Activated T-cell treated with anti-CD3 and anti-CD28 coated beads, Interleukin-2, amount 50 U/mL, for 4 hours (primary cell): ENCODE data around the gene ABTB1. TPM values are rescaled to one million over a fixed set of nuclear protein-coding genes. Genes with fewer than 3 reads are reported as not detected.

Experiments used
- ATAC-seq, 2 donors: fragments of 200-7000 bp; cut with Tn5 transposase; one replicate each; pipeline ENCODE4 v1.10.0; 2021
- DNase-seq: peaks from one replicate; pipeline ENCODE4 v3.0.0-alpha.2; 2020
- H3K27me3 Mint-ChIP-seq: one replicate; pipeline ENCODE4 v1.8.0; 2021; ENCODE audit warnings: low read depth, mixed read lengths
- H3K36me3 Mint-ChIP-seq: one replicate; pipeline ENCODE4 v1.8.0; 2022; ENCODE audit warnings: mixed read lengths; ENCODE audit not compliant: insufficient read depth
- H3K4me1 Mint-ChIP-seq: one replicate; pipeline ENCODE4 v1.8.0; 2021; ENCODE audit warnings: low read depth, mixed read lengths
- H3K4me3 Mint-ChIP-seq: one replicate; pipeline ENCODE4 v1.8.0; 2021; ENCODE audit warnings: mild to moderate bottlenecking, moderate library complexity, mixed read lengths
- H3K9me3 Mint-ChIP-seq: one replicate; pipeline ENCODE4 v1.8.0; 2021; ENCODE audit warnings: mixed read lengths
- total RNA-seq, 3 donors: library from RNA; stranded (reverse); gene quantifications; one replicate each; pipeline ENCODE4 v1.2.1, GENCODE V29; 2021

Gene ABTB1
- total RNA-seq, 3 donors from 2014 or later, result 4.7 to 8.8 (median 6.1) TPM

GRCh38 chr3:127682561-127682960 is 9.8 kb downstream of the ABTB1 start:
- DNase-seq (no peak), ATAC-seq (no peak)
- Mint-ChIP-seq H3K36me3 (no peaks in the 10 kb centered on the region), H3K9me3 (no peaks in the 10 kb centered on the region), H3K27me3 (no peaks in the 10 kb centered on the region), H3K4me1 (peaks cover 14% of the 10 kb centered on the region), H3K4me3 (no peak overlapping the region)

GRCh38 chr3:127684871-127685707 is 12.3 kb downstream of the ABTB1 start:
- no peaks in the 10 kb centered on the region for H3K36me3 Mint-ChIP-seq
- DNase-seq, result no peak
- H3K4me3 Mint-ChIP-seq, result no peak overlapping the region

GRCh38 chr3:127685708-127686511 is 13.2 kb downstream of the ABTB1 start:
- no peaks in the 10 kb centered on the region for H3K36me3 Mint-ChIP-seq
- H3K4me3 Mint-ChIP-seq, result no peak overlapping the region
- DNase-seq, result no peak
- no peaks in the 10 kb centered on the region for H3K27me3 Mint-ChIP-seq
- peaks cover 13% of the 10 kb centered on the region for H3K4me1 Mint-ChIP-seq
- no peak for ATAC-seq
- no peaks in the 10 kb centered on the region for H3K9me3 Mint-ChIP-seq

More at GRCh38 chr3:127684871-127685707, 12.3 kb downstream of the ABTB1 start:
- Mint-ChIP-seq H3K9me3 (no peaks in the 10 kb centered on the region), H3K27me3 (no peaks in the 10 kb centered on the region), H3K4me1 (peaks cover 13% of the 10 kb centered on the region)
- ATAC-seq, result no peak

GRCh38 chr3:127686512-127686894 is 13.8 kb downstream of the ABTB1 start:
- ATAC-seq (no peak), DNase-seq (no peak)
- no peak overlapping the region for H3K4me3 Mint-ChIP-seq
- H3K4me1 Mint-ChIP-seq, result peaks cover 13% of the 10 kb centered on the region
- H3K9me3 Mint-ChIP-seq, result no peaks in the 10 kb centered on the region
- no peaks in the 10 kb centered on the region for H3K27me3 Mint-ChIP-seq
- H3K36me3 Mint-ChIP-seq, result no peaks in the 10 kb centered on the region

- H3K36me3 Mint-ChIP-seq, result no peaks in the 10 kb centered on the region
- H3K9me3 Mint-ChIP-seq, result no peaks in the 10 kb centered on the region
- no peak overlapping the region for H3K4me3 Mint-ChIP-seq
- H3K27me3 Mint-ChIP-seq, result no peaks in the 10 kb centered on the region
- ATAC-seq, result no peak
- no peak for DNase-seq
- H3K4me1 Mint-ChIP-seq, result peaks cover 12% of the 10 kb centered on the region
Observed at GRCh38 chr3:127687228-127687737, 14.5 kb downstream of the ABTB1 start.

- no peak overlapping the region for H3K4me3 Mint-ChIP-seq
- no peak for DNase-seq
- no peaks in the 10 kb centered on the region for H3K9me3 Mint-ChIP-seq
- no peaks in the 10 kb centered on the region for H3K36me3 Mint-ChIP-seq
- no peak for ATAC-seq
- no peaks in the 10 kb centered on the region for H3K27me3 Mint-ChIP-seq
- peaks cover 10% of the 10 kb centered on the region for H3K4me1 Mint-ChIP-seq
Observed at GRCh38 chr3:127688022-127688415, 15.3 kb downstream of the ABTB1 start.

GRCh38 chr3:127688416-127689265 is 15.9 kb downstream of the ABTB1 start:
- Mint-ChIP-seq H3K4me3 (no peak overlapping the region), H3K9me3 (no peaks in the 10 kb centered on the region), H3K27me3 (no peaks in the 10 kb centered on the region), H3K36me3 (no peaks in the 10 kb centered on the region), H3K4me1 (peaks cover 8% of the 10 kb centered on the region)
- ATAC-seq, result no peak
- no peak for DNase-seq

- Mint-ChIP-seq H3K4me1 (peaks cover 2% of the 10 kb centered on the region), H3K36me3 (no peaks in the 10 kb centered on the region), H3K4me3 (no peak overlapping the region), H3K27me3 (no peaks in the 10 kb centered on the region), H3K9me3 (no peaks in the 10 kb centered on the region)
- DNase-seq (no peak), ATAC-seq (no peak)
Observed at GRCh38 chr3:127689266-127689860, 16.6 kb downstream of the ABTB1 start.

- ATAC-seq (no peak), DNase-seq (no peak)
- no peaks in the 10 kb centered on the region for H3K9me3 Mint-ChIP-seq
- H3K27me3 Mint-ChIP-seq, result no peaks in the 10 kb centered on the region
- no peak overlapping the region for H3K4me3 Mint-ChIP-seq
- H3K4me1 Mint-ChIP-seq, result no peaks in the 10 kb centered on the region
- H3K36me3 Mint-ChIP-seq, result no peaks in the 10 kb centered on the region
Observed at GRCh38 chr3:127690106-127690505, 17.4 kb downstream of the ABTB1 start.

- no peak for ATAC-seq
- Mint-ChIP-seq H3K4me1 (no peaks in the 10 kb centered on the region), H3K4me3 (no peak overlapping the region), H3K27me3 (no peaks in the 10 kb centered on the region), H3K36me3 (no peaks in the 10 kb centered on the region), H3K9me3 (no peaks in the 10 kb centered on the region)
- DNase-seq, result no peak
Observed at GRCh38 chr3:127690823-127691452, 18.2 kb downstream of the ABTB1 start.

- ATAC-seq (no peak), DNase-seq (no peak)
- Mint-ChIP-seq H3K4me1 (no peaks in the 10 kb centered on the region), H3K4me3 (no peak overlapping the region), H3K27me3 (no peaks in the 10 kb centered on the region), H3K36me3 (no peaks in the 10 kb centered on the region), H3K9me3 (no peaks in the 10 kb centered on the region)
Observed at GRCh38 chr3:127691489-127691888, 18.7 kb downstream of the ABTB1 start.

- Mint-ChIP-seq H3K27me3 (no peaks in the 10 kb centered on the region), H3K4me3 (no peak overlapping the region), H3K4me1 (no peaks in the 10 kb centered on the region), H3K9me3 (no peaks in the 10 kb centered on the region), H3K36me3 (no peaks in the 10 kb centered on the region)
- ATAC-seq, result no peak
- DNase-seq, result no peak
Observed at GRCh38 chr3:127691974-127692373, 19.2 kb downstream of the ABTB1 start.

GRCh38 chr3:127692501-127693335 is 20.0 kb downstream of the ABTB1 start:
- H3K27me3 Mint-ChIP-seq, result no peaks in the 10 kb centered on the region
- DNase-seq (no peak), ATAC-seq (no peak)
- H3K36me3 Mint-ChIP-seq, result no peaks in the 10 kb centered on the region
- peaks cover 3% of the 10 kb centered on the region for H3K4me1 Mint-ChIP-seq
- H3K9me3 Mint-ChIP-seq, result no peaks in the 10 kb centered on the region
- H3K4me3 Mint-ChIP-seq, result no peak overlapping the region
